Liver (tissue), 3 donors: Measurements from ENCODE around the gene CLIC1.

ENCODE experiments used
- ATF3 ChIP-seq: IDR thresholded peaks from 2 replicates; pipeline ENCODE4 v1.6.1; 2016; ENCODE audit warnings: antibody characterized with exemption
- CTCF ChIP-seq: fragments of 150-350 bp; IDR thresholded peaks from 2 replicates; pipeline ENCODE4 v1.5.1; 2017; ENCODE audit warnings: improper control_type of control experiment, low read depth, low read length; ENCODE audit not compliant: missing input control
- GABPA ChIP-seq, 2 donors: IDR thresholded peaks in 1 of 2; conservative IDR thresholded peaks in 1 of 2; 2 replicates each; pipeline ENCODE4 v1.6.1; 2016; ENCODE audit warnings: antibody characterized with exemption in 2 of 2, mild to moderate bottlenecking in 1 of 2, moderate library complexity in 1 of 2
- HNF4G ChIP-seq: IDR thresholded peaks from 2 replicates; pipeline ENCODE4 v1.6.1; 2016; ENCODE audit warnings: antibody characterized with exemption
- MAX ChIP-seq: IDR thresholded peaks from 2 replicates; pipeline ENCODE4 v1.6.1; 2016; ENCODE audit warnings: antibody characterized with exemption
- RAD21 ChIP-seq, 2 donors: IDR thresholded peaks; 2 replicates each; pipeline ENCODE4 v1.6.1; 2016; ENCODE audit warnings: antibody characterized with exemption in 2 of 2, mild to moderate bottlenecking in 2 of 2
- TAF1 ChIP-seq: conservative IDR thresholded peaks from 2 replicates; pipeline ENCODE4 v1.6.1; 2016; ENCODE audit warnings: antibody characterized with exemption, mild to moderate bottlenecking
- YY1 ChIP-seq: IDR thresholded peaks from 2 replicates; pipeline ENCODE4 v1.6.1; 2016; ENCODE audit warnings: antibody characterized with exemption, mild to moderate bottlenecking
- donor health status: healthy.
- donor health status: healthy.

GRCh38 chr6:31727717-31728671 lies 8.3 kb downstream of the CLIC1 start:
- no peak for TF ChIP-seq RAD21 (IDR thresholded peaks at IDR 0.05)
- TF ChIP-seq CTCF: no peak
- TF ChIP-seq TAF1: no peak
- no peak for TF ChIP-seq YY1
- TF ChIP-seq HNF4G: no peak
- TF ChIP-seq ATF3: no peak
- no peak for TF ChIP-seq GABPA (IDR thresholded peaks at IDR 0.05 in 1 of 2, conservative IDR thresholded peaks at IDR 0.05 in 1 of 2)
- no peak for TF ChIP-seq MAX
